Left lobe of liver (tissue), 2 donors: ENCODE results near the gene SPANXN5. TPM values are rescaled to one million over a fixed set of nuclear protein-coding genes. Genes with fewer than 3 reads are reported as not detected.
"Not testable (repeated sequence)": the region's sequence is repeated elsewhere in the genome, so short reads cannot be mapped to it uniquely, and the experiment has no call there.

Experiments
- ATAC-seq: fragments of 200-7000 bp; cut with Tn5 transposase; one replicate; pipeline ENCODE4 v1.9.1; 2020; ENCODE audit warnings: mild to moderate bottlenecking, moderate library complexity
- DNase-seq: peaks from one replicate; pipeline ENCODE4 v3.0.0-alpha.2; 2020; ENCODE audit warnings: low spot score
- total RNA-seq: library from RNA; stranded (reverse); gene quantifications from one replicate; pipeline ENCODE4 v1.2.1, GENCODE V29; 2021
- donor health status: DM: no; HTN: no; CAD: no; lungs with moderate emphysema.
- donor health status: DM: no; HTN: yes; CAD: no.

SPANXN5 gene
- total RNA-seq: not detected

- not testable (repeated sequence) for ATAC-seq, DNase-seq
Observed at GRCh38 chrX:52797327-52797726, at the start of gene SPANXN5. SPANXN5 (minus strand) TSS chrX:52797427; CDS start chrX:52797348, 79 bp downstream.

DNA sequence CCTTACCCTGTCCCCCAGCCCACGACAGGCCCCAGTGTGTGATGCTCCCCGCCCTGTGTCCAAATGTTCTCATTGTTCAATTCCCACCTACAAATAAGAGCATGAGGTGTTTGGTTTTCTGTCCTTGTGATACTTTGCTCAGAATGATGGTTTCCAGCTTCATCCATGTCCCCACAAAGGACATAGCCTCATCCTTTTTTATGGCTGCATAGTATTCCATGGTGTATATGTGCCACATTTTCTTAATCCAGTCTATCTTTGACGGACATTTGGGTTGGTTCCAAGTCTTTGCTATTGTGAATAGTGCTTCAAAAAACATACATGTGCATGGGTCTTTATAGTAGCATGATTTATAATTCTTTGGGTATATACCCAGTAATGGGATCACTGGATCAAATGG is 46.4 kb upstream of the SPANXN5 start:
- DNase-seq, ATAC-seq: not testable (repeated sequence)

DNA sequence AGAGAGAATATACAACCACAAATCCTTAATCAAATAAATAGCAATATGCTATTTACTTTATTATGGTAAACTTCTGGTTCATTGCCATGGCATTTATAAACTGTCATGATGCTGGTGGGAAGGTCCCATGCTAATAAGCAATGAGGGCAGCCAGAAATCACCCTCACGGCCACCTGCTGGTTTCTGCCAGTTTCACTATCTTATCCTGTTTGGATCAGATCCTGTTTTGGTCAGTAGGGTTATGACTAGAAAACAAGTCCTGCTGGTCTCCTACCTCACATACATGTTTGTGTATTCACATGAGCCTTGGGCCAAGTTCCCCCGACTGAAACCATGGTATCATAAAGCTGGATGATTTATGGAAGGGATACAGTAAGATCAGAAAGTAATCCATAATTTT is 41.9 kb upstream of the SPANXN5 start:
- ATAC-seq (no peak), DNase-seq (no peak)

- ATAC-seq (no peak), DNase-seq (no peak)
Observed at GRCh38 chrX:52830551-52830950, 33.3 kb upstream of the SPANXN5 start.

DNA sequence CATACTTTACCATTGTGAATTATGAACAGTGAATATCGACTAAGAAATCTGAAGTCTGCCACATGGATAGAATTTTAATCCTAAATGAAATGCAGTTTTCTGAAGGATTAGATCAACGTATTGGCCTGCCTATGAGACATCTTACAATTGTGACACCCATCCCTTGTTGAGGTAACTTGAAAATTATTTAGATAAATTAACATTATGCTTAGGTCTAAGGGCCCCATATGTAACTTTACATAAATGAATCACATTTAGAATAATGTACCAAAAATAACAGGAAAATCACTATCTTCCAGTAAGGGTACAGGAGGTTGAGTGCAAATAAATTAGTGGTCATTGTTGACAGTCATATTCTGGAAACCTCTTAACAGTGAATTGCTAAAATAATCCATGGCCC is 27.4 kb upstream of the SPANXN5 start:
- ATAC-seq (no peak), DNase-seq (no peak)

DNA sequence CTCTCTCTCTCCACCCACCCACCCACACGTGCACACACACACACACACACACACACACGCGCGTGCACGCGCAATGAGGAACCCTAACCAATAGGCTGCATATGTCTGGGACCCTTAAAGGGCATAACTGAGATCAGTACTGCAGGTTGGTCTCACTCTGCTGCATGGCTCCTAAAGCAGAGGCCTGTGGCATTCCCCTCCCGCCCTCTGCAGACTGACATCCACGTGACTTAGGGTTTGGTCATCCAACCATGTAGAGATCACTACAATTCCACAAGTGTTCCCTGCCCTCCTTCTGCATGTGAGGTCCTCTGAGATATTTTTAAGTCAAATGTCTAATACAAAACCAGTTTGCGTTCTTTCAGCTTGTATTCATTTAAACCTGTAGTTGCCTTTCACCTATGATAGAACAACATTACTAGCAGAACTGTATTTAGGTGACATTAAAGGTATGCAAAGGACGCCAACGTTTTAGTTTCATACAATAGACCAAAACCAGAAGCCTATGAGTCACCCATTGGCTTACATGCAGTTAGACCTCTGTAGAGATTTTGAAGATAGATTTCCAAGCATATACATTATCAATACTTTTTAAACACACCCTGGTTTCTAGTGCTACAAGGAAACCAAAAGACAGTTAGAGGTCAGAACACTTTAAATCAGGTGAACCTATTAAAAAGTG is 24.0 kb upstream of the SPANXN5 start:
- ATAC-seq (no peak), DNase-seq (no peak)

GRCh38 chrX:52819788-52820187 is 22.6 kb upstream of the SPANXN5 start:
- ATAC-seq: no peak

GRCh38 chrX:52811065-52811625 is 13.9 kb upstream of the SPANXN5 start, which contains the start of gene XAGE5:
XAGE5 (plus strand) TSS chrX:52811287; CDS start chrX:52812567, 1,280 bp downstream.
- ATAC-seq (no peak), DNase-seq (no peak)

More at GRCh38 chrX:52819788-52820187, 22.6 kb upstream of the SPANXN5 start:
- DNase-seq: no peak

DNA sequence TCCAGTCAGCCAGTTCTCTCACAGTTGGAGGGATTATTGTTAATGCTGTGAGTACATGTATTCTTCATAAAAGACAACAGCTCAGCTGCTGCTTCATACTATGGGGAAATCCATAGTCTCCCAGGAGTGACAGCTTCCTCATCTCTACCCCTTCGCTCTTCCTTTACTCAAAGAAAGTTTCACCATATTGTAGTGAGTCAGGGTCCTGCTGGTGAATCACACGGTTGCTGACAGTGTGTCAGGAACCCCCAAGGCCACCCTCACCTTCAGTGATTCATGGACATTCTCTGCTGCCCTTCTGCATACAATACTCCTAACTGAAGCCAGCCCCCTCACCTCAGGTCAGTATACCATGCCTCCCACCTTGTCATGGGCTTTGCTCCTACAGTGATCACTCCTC is 7.6 kb upstream of the SPANXN5 start:
- DNase-seq, ATAC-seq: not testable (repeated sequence)

GRCh38 chrX:52773504-52773903 is 23.7 kb downstream of the SPANXN5 start:
- not testable (repeated sequence) for ATAC-seq

GRCh38 chrX:52765983-52766382 is 31.2 kb downstream of the SPANXN5 start:
- not testable (repeated sequence) for DNase-seq

More at GRCh38 chrX:52773504-52773903, 23.7 kb downstream of the SPANXN5 start:
- not testable (repeated sequence) for DNase-seq

DNA sequence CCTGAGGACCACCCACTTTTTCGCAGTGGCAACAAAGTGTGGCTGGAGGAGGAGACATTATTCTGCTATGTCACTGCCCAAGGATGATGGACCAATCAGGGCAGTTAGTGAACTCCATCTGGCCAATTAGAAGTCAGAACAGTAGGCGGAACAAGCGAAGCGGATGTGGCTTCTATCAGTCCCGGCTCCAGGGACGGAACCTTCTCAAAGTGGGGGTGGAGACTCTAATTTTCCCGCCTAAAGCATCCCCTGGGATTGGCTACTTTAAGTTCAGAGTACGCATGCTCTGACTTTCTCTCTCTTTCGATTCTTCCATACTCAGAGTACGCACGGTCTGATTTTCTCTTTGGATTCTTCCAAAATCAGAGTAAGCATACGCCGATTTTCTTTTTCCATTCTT is 46.3 kb downstream of the SPANXN5 start, which contains the start of gene SSX2B:
Gene SSX2B (plus strand): TSS at position 301 of the 400 bp plus-strand sequence. CDS start 1,429 bp downstream, outside the sequence.
- DNase-seq, ATAC-seq: not testable (repeated sequence)

More at GRCh38 chrX:52765983-52766382, 31.2 kb downstream of the SPANXN5 start:
- ATAC-seq: not testable (repeated sequence)

Other genes starting within 250 kb of the SPANXN5 start
- not detected for gene SSX7, start 142.5 kb downstream of the SPANXN5 start, total RNA-seq
- not detected for gene SSX2, start 90.2 kb downstream of the SPANXN5 start, total RNA-seq
- 0.23 TPM for gene SSX2B, start 46.2 kb downstream of the SPANXN5 start, total RNA-seq
- gene XAGE5, start 13.9 kb upstream of the SPANXN5 start, total RNA-seq: not detected
- not detected for gene XAGE3, start 70.7 kb upstream of the SPANXN5 start, total RNA-seq
- gene FAM156B, start 99.9 kb upstream of the SPANXN5 start, total RNA-seq: 5.2 TPM
- 8.7 TPM for gene FAM156A, start 161.1 kb upstream of the SPANXN5 start, total RNA-seq